BLaER1 treated with 17β-estradiol and CSF1 and Interleukin-3, amounts not matched to agents 10 nM and 100 nM (cell line): ENCODE measurements around the gene MMP25.

ENCODE experiments used
- H3K27ac ChIP-seq, 11 experiments: shearing (Covaris generic); formaldehyde crosslinking; 2 replicates each; pipeline ENCODE4 v1.8.1; 2022
- H3K27me3 ChIP-seq, 11 experiments: shearing (Covaris generic); formaldehyde crosslinking; 2 replicates each; pipeline ENCODE4 v1.8.1; 2022
- H3K36me3 ChIP-seq, 11 experiments: shearing (Covaris generic); formaldehyde crosslinking; 2 replicates each; pipeline ENCODE4 v1.8.1; 2022
- H3K4me1 ChIP-seq, 10 experiments: shearing (Covaris generic); formaldehyde crosslinking; 2 replicates each; pipeline ENCODE4 v1.8.1; 2022
- H3K4me2 ChIP-seq, 11 experiments: shearing (Covaris generic); formaldehyde crosslinking; 2 replicates each; pipeline ENCODE4 v1.8.1; 2022
- H3K4me3 ChIP-seq, 10 experiments: shearing (Covaris generic); formaldehyde crosslinking; 2 replicates each; pipeline ENCODE4 v1.8.1; 2022
- H3K9ac ChIP-seq, 11 experiments: shearing (Covaris generic); formaldehyde crosslinking; 2 replicates each; pipeline ENCODE4 v1.8.1; 2022
- H3K9me3 ChIP-seq, 11 experiments: shearing (Covaris generic); formaldehyde crosslinking; replicated peaks in 1 of 11; 2 replicates each; pipeline ENCODE4 v1.8.1; 2022
- H4K20me1 ChIP-seq, 11 experiments: shearing (Covaris generic); formaldehyde crosslinking; 2 replicates each; pipeline ENCODE4 v1.8.1; 2022
- Cebpa-rat ChIP-seq, 11 experiments: shearing (Covaris generic); IDR thresholded peaks; 2 replicates each; pipeline ENCODE4 v1.8.1; 2022

The MMP25 gene

DNA sequence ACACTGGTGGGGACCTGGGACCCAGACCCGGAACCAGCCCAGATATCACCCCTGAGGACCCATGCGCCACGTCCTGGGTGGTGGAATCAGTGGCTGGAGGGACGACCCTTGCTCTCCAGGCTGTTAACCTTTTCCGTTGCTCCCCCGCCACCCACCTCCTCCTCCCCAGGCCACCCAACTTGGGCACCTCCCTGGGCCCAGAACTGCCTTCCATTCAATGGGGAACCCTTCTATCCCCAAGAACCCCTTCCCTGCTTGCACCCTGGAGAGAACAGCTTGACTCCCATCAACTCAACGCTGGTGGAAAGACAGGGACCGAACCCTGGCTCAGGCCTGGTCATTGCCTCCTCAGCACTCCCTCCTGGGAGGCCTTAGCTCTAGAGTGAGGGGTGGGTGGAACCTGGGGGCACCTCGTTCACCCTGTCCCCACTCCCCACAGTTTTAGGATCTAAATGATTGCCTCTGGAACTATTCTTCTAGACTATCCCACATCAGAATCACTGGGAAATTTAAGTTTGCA is 13.4 kb downstream of the MMP25 start:
- Histone ChIP-seq H3K4me1 (peaks cover 41 to 51% (median 48%) of the 10 kb centered on the region in 10 experiments), H3K4me2 (peak overlapping the region; percentile 95 to 100 (median 99)), H3K4me3 (peak overlapping the region; percentile 77 to 94 (median 88)), H3K27ac (peak overlapping the region; percentile 75 to 96 (median 90); a peak in 21 of 22 replicates), H4K20me1 (peaks cover 0 to 6% (median 0%) of the 10 kb centered on the region in 11 experiments; a peak in 3 of 22 replicates), H3K9me3 (no peaks in the 10 kb centered on the region), H3K36me3 (peaks cover 0 to 20% (median 0%) of the 10 kb centered on the region in 11 experiments; a peak in 4 of 22 replicates), H3K27me3 (no peaks in the 10 kb centered on the region), H3K9ac (peak overlapping the region; percentile 84 to 98 (median 94))
- no peak for TF ChIP-seq Cebpa-rat (IDR thresholded peaks at IDR 0.05)

DNA sequence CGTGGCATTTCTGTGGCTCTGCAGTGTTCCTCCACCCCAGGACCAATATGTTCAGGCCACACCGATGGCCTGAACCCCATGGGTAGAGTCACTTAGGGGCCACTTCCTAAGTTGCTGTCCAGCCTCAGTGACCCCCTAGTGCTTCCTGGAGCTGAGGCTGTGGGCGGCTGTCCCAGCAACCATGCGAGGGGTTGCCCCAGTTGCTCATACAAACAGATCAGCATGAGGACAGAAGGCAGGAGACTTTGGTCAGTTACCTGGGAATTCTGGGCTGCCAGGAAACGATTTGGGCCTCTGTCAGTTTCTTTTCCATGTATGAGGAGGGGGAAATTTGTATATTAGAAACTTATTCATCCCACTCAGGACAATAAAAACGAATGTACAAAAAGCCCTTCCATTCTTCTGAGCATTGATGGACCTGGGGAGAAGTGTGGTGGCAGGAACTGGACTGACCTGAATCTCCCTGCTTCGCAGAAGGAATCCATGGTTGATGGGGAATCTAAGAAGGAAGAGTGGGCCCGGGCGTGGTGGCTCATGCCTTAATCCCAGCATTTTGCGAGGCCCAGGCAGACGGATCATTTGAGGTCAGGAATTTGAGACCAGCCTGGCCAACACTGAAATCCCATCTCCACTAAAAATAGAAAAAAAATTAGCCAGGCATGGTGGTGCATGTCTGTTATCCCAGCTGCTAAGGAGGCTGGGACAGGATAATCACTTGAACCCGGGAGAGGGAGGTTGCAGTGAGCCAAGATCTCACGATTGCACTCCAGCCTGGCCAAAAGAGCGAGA is 14.2 kb downstream of the MMP25 start:
- Histone ChIP-seq H3K4me2 (peak overlapping the region; percentile 95 to 100 (median 99); a peak in 19 of 22 replicates), H3K27me3 (no peaks in the 10 kb centered on the region), H3K36me3 (peaks cover 0 to 16% (median 0%) of the 10 kb centered on the region in 11 experiments; a peak in 3 of 22 replicates)

DNA sequence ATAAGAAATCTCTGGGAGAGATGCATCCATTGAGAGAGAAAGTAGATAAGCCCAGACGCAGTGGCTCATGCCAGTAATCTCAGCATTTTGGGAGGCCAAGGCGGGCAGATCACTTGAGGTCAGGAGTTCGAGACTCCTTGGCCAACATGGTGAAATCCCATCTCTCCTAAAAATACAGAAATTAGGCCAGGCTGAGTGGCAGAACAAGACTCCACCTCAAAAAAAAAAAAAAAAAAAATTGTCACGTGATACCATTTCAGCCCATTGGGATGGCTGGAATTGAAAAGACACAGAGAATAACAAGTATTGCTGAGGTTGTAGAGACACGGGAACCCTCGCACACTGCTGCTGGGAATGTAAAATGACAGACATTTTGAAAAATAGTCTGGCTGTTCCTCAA is 16.2 kb downstream of the MMP25 start:
- Histone ChIP-seq H3K4me1 (peaks cover 28 to 43% (median 36%) of the 10 kb centered on the region in 10 experiments), H3K36me3 (0 out of 22 replicates have a peak, but pooled peaks cover 0 to 4% (median 0%) of the 10 kb centered on the region in 11 experiments), H3K4me2 (no peak overlapping the region), H4K20me1 (peaks cover 0 to 6% (median 0%) of the 10 kb centered on the region in 11 experiments; a peak in 3 of 22 replicates), H3K9me3 (no peaks in the 10 kb centered on the region), H3K27ac (no peak overlapping the region), H3K27me3 (no peaks in the 10 kb centered on the region), H3K9ac (no peak overlapping the region), H3K4me3 (no peak overlapping the region)
- no peak for TF ChIP-seq Cebpa-rat (IDR thresholded peaks at IDR 0.05)

More for the DNA sequence above, 14.2 kb downstream of the MMP25 start:
- Histone ChIP-seq H3K9me3 (no peaks in the 10 kb centered on the region), H4K20me1 (peaks cover 0 to 6% (median 0%) of the 10 kb centered on the region in 11 experiments; a peak in 3 of 22 replicates), H3K4me3 (no peak overlapping the region), H3K4me1 (peaks cover 41 to 51% (median 48%) of the 10 kb centered on the region in 10 experiments), H3K27ac (peak overlapping the region in 2 of 11 experiments; percentile 92 to 96; a peak in 4 of 22 replicates), H3K9ac (peak overlapping the region in 2 of 11 experiments; percentile 97 to 98; a peak in 3 of 22 replicates)
- TF ChIP-seq Cebpa-rat (IDR thresholded peaks at IDR 0.05), result no peak

DNA sequence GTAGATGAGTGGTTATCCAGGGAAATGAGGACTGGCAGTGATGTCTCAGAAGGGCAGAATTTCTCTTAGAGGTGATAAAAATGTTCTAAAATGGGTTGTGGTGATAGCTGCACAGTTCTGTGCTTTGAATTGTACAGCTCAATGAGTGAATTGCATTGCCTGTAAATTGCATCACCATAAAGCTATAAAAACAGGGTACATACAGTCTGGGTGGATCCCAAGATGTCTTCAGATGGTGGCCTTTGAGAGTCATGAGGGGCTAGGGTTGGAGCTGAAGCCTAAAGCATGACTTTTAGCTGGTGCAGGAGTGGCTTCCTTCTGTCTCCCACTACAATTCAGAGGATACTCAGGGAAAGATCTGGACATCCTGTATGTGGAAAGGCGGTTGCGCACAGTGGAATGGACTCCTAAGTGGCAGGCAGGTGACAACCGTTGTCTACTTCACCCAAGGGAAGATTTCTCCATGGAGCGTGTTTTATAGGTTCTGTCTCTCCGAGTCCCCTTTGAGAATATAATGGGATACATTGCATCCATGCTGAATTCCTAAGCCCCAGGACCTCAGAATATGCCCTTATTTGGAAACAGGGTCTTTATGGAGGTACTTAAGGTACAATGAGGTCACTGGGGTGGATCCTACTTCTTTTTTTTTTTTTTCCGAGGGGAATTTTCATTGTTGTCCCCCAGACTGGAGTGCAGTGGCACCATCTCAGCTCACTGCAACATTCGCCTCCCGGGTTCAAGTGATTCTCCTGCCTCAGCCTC is 17.4 kb downstream of the MMP25 start:
- no peaks in the 10 kb centered on the region for H3K27me3 ChIP-seq
- no peak for TF ChIP-seq Cebpa-rat (IDR thresholded peaks at IDR 0.05)
- H4K20me1 ChIP-seq, result no peaks in the 10 kb centered on the region
- H3K9ac ChIP-seq, result no peak overlapping the region
- H3K36me3 ChIP-seq, result no peaks in the 10 kb centered on the region
- H3K9me3 ChIP-seq, result no peaks in the 10 kb centered on the region
- H3K27ac ChIP-seq, result no peak overlapping the region
- H3K4me2 ChIP-seq, result no peak overlapping the region
- peaks cover 19 to 44% (median 36%) of the 10 kb centered on the region in 10 experiments for H3K4me1 ChIP-seq
- no peak overlapping the region for H3K4me3 ChIP-seq

DNA sequence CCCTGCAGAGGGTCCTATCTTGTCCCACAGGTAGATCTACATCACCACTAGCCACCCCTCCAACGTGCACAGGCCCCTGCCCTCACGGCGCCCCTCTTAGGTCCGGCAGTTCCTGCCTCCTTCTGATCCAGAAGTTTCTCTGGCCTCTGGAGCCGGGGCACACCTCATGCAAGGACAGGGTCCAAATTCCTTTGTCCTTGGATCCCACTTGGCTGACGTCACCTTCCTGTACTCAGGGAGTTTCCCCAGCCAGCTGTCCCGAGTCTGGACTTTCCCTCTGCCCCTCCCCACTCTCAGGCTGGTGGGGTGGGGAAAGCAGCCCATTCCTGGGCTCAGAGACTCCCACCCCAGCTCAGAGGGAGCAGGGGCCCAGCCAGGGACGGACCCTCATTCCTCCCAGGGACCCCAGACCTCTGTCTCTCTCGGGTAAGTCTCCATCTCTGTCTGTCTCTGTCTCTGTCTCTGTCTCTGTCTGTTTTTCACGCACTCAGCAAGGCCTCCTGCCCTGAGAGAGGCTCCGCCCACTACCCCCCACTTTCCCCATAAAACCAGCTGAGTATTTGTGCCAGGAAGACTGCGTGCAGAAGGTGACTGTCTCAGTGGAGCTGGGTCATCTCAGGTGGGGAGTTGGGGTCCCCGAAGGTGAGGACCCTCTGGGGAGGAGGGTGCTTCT is 18.8 kb downstream of the MMP25 start, which contains the start of gene IL32:
TSS of gene IL32 (plus strand) at position 572 of the 673 bp plus-strand sequence. CDS start 172 bp downstream, outside the sequence.
- Histone ChIP-seq H3K4me1 (peaks cover 11 to 43% (median 32%) of the 10 kb centered on the region in 10 experiments), H3K4me2 (peak within 1 kb of the TSS in 9 of 11 experiments; percentile 9 to 62 (median 25); a peak in 15 of 22 replicates), H3K27me3 (no peaks in the 10 kb centered on the region), H3K9me3 (peaks cover 0 to 8% (median 5%) of the 10 kb centered on the region in 11 experiments; a peak in 7 of 22 replicates), H4K20me1 (no peaks in the 10 kb centered on the region), H3K36me3 (no peaks in the 10 kb centered on the region), H3K4me3 (no peak within 1 kb of the TSS), H3K9ac (peak within 1 kb of the TSS in 2 of 11 experiments; percentile 4 to 6; a peak in 2 of 22 replicates), H3K27ac (peak within 1 kb of the TSS in 8 of 11 experiments; percentile 6 to 59 (median 31); a peak in 10 of 22 replicates)
- TF ChIP-seq Cebpa-rat (IDR thresholded peaks at IDR 0.05), result no peak

DNA sequence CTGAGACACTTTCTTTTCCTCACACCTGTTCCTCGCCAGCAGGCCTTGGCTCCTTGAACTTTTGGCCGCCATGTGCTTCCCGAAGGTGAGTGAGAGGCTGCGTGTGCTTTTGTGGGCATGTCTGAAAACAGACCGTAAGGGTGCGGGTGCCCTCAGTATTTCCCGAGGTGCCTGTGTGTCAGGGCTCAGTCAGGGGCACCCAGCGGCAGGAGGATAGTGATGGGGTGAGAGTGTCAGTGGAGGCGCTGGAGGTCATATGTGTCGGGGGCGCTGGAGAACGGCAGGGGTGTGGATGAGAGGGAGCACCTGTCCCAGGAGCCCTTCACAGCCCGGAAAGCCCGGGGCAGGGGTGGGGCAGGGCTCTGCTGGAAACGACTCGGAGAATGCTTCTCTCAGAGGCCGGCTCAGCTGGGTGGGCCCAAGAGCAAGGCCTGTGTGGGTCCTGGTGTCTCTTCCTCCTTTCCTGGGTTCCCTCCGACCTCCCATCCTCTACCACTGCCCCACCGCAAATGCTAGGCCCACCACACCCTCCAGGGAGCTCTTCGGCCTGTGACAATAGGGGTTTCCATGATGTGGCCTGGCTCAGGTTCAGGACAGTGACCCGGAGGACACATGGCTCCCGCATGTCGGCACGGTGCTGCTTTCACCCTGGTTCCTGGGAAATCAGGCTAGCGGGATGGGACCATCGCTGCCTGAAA is 19.5 kb downstream of the MMP25 start:
- Histone ChIP-seq H3K9ac (peak overlapping the region in 2 of 11 experiments; percentile 4 to 6; a peak in 1 of 22 replicates), H3K9me3 (peaks cover 0 to 8% (median 5%) of the 10 kb centered on the region in 11 experiments; a peak in 7 of 22 replicates), H3K4me3 (no peak overlapping the region), H3K36me3 (no peaks in the 10 kb centered on the region), H3K4me2 (peak overlapping the region in 8 of 11 experiments; percentile 19 to 62 (median 28); a peak in 11 of 22 replicates), H3K27ac (peak overlapping the region in 3 of 11 experiments; percentile 37 to 59 (median 37); a peak in 5 of 22 replicates), H4K20me1 (no peaks in the 10 kb centered on the region), H3K27me3 (no peaks in the 10 kb centered on the region), H3K4me1 (peaks cover 9 to 47% (median 36%) of the 10 kb centered on the region in 10 experiments)
- no peak for TF ChIP-seq Cebpa-rat (IDR thresholded peaks at IDR 0.05)

DNA sequence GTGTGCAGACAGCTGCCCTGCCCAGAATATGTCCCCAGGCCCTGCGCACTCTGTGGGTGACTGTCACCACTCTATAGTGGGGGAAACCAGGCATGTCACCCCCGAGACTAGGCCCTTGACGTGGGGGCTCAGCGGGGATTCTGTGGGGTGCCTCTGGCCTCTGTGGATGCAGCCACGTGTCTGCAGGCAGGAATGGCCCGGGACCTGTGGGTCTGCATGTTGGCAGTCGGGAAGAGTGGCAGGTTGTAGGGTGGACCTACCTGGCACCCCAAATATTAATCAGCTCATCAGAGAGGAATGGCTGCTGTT is 20.0 kb downstream of the MMP25 start:
- Histone ChIP-seq H3K9ac (no peak overlapping the region), H3K27me3 (no peaks in the 10 kb centered on the region), H3K4me2 (peak overlapping the region in 1 of 11 experiments; percentile 30; a peak in 1 of 22 replicates), H3K4me1 (peaks cover 9 to 52% (median 41%) of the 10 kb centered on the region in 10 experiments), H3K9me3 (peaks cover 0 to 8% (median 5%) of the 10 kb centered on the region in 11 experiments; a peak in 7 of 22 replicates), H3K36me3 (no peaks in the 10 kb centered on the region), H4K20me1 (no peaks in the 10 kb centered on the region), H3K27ac (peak overlapping the region in 1 of 11 experiments; percentile 59; a peak in 2 of 22 replicates), H3K4me3 (no peak overlapping the region)
- TF ChIP-seq Cebpa-rat (IDR thresholded peaks at IDR 0.05), result no peak
